Ovary (tissue), 3 donors: ENCODE results near the gene AMPH.

Experiments
- POLR2A ChIP-seq: fragments of 450-650 bp; IDR thresholded peaks from one replicate; pipeline ENCODE4 v1.6.1; 2017; ENCODE audit warnings: antibody characterized with exemption, mild to moderate bottlenecking, moderate library complexity
- TF ChIP-seq, protein P1 (sequence below), 3 donors: fragments of 450-650 bp in 2 of 3; fragments of 200-600 bp in 1 of 3; IDR thresholded peaks; one replicate each; pipeline versions ENCODE4 v1.5.1 to v1.8.0; 2016 to 2022; ENCODE audit warnings: antibody characterized with exemption in 3 of 3, mild to moderate bottlenecking in 1 of 3
- donor health status: DM: no; HTN: no; CAD: no.

DNA sequence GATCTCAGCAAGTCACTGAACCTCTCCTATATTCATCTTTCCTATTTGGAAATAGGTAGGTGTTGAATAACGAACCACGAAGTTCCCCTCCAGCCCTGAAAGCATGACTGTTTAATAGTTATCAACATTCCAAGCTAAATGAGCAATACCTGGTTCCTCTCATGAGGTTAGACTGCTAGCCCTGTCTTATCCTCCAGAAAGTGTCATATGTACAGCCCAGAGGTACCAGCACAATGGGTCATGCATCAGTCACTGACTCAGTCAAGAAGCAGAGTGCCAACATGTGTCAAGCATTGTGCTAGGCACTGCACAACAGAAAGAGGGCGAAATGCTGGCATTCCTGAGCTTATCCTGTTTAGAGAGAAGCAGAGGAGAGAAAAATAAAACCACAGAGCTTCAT is 70.0 kb downstream of the AMPH start:
- TF ChIP-seq, protein P1, sequence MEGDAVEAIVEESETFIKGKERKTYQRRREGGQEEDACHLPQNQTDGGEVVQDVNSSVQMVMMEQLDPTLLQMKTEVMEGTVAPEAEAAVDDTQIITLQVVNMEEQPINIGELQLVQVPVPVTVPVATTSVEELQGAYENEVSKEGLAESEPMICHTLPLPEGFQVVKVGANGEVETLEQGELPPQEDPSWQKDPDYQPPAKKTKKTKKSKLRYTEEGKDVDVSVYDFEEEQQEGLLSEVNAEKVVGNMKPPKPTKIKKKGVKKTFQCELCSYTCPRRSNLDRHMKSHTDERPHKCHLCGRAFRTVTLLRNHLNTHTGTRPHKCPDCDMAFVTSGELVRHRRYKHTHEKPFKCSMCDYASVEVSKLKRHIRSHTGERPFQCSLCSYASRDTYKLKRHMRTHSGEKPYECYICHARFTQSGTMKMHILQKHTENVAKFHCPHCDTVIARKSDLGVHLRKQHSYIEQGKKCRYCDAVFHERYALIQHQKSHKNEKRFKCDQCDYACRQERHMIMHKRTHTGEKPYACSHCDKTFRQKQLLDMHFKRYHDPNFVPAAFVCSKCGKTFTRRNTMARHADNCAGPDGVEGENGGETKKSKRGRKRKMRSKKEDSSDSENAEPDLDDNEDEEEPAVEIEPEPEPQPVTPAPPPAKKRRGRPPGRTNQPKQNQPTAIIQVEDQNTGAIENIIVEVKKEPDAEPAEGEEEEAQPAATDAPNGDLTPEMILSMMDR (IDR thresholded peaks at IDR 0.05) = no peak
- no peak for TF ChIP-seq POLR2A
